ES-I3 (cell line): ENCODE data around the gene RUFY1.
"Not testable (repeated sequence)": the region's sequence is repeated elsewhere in the genome, so short reads cannot be mapped to it uniquely, and the experiment has no call there.

Experiments
- H3K36me3 ChIP-seq: 2 replicates; pipeline ENCODE4 v1.6.1; 2013; ENCODE audit warnings: mild to moderate bottlenecking, low read length, control low read depth, moderate library complexity; ENCODE audit not compliant: insufficient read depth
- H3K4me1 ChIP-seq: 2 replicates; pipeline ENCODE4 v1.6.1; 2013; ENCODE audit warnings: mild to moderate bottlenecking, control low read depth, low read length; ENCODE audit not compliant: insufficient read depth
- H3K9ac ChIP-seq: 2 replicates; pipeline ENCODE4 v1.6.1; 2013; ENCODE audit warnings: low read depth, mild to moderate bottlenecking, low read length, moderate library complexity
- H3K9me3 ChIP-seq: 2 replicates; pipeline ENCODE4 v1.6.1; 2013; ENCODE audit warnings: mild to moderate bottlenecking, low read length, moderate library complexity; ENCODE audit not compliant: control insufficient read depth, insufficient read depth

RUFY1 gene

GRCh38 chr5:179641745-179642144 is 91.4 kb downstream of the RUFY1 start:
- H3K9ac ChIP-seq, H3K36me3 ChIP-seq, H3K9me3 ChIP-seq, H3K4me1 ChIP-seq: not testable (repeated sequence)

GRCh38 chr5:179642626-179643025 is 92.3 kb downstream of the RUFY1 start:
- H3K9me3 ChIP-seq, H3K36me3 ChIP-seq, H3K9ac ChIP-seq, H3K4me1 ChIP-seq: not testable (repeated sequence)

- not testable (repeated sequence) for H3K4me1 ChIP-seq, H3K9me3 ChIP-seq, H3K36me3 ChIP-seq, H3K9ac ChIP-seq
These were observed 93.0 kb downstream of the RUFY1 start for GRCh38 chr5:179643141-179643920.

- H3K4me1 ChIP-seq, H3K9me3 ChIP-seq, H3K36me3 ChIP-seq, H3K9ac ChIP-seq: not testable (repeated sequence)
These were observed 94.4 kb downstream of the RUFY1 start for GRCh38 chr5:179644766-179645165.

- no peaks in the 10 kb centered on the region for H3K36me3 ChIP-seq
- 0 out of 2 replicates have a peak, but pooled peaks cover 2% of the 10 kb centered on the region for H3K9me3 ChIP-seq
- H3K4me1 ChIP-seq: no peaks in the 10 kb centered on the region
- no peak overlapping the region for H3K9ac ChIP-seq
These were observed 98.1 kb downstream of the RUFY1 start for GRCh38 chr5:179648410-179648809.

- not testable (repeated sequence) for H3K9ac ChIP-seq, H3K9me3 ChIP-seq, H3K36me3 ChIP-seq, H3K4me1 ChIP-seq
These were observed 98.9 kb downstream of the RUFY1 start for GRCh38 chr5:179649166-179649703.

- not testable (repeated sequence) for H3K36me3 ChIP-seq, H3K9me3 ChIP-seq, H3K9ac ChIP-seq, H3K4me1 ChIP-seq
These were observed 99.9 kb downstream of the RUFY1 start for GRCh38 chr5:179650245-179650644.

GRCh38 chr5:179653135-179653534 is 102.8 kb downstream of the RUFY1 start:
- not testable (repeated sequence) for H3K36me3 ChIP-seq, H3K4me1 ChIP-seq, H3K9ac ChIP-seq, H3K9me3 ChIP-seq

- peak overlapping the region; percentile 42; the same call in 1 of the 2 replicates for H3K9ac ChIP-seq
- not testable (repeated sequence) for H3K9me3 ChIP-seq, H3K4me1 ChIP-seq, H3K36me3 ChIP-seq
These were observed 107.2 kb downstream of the RUFY1 start for GRCh38 chr5:179657302-179658178.

GRCh38 chr5:179658179-179658856 is 108.0 kb downstream of the RUFY1 start:
- H3K9me3 ChIP-seq, H3K4me1 ChIP-seq, H3K36me3 ChIP-seq: not testable (repeated sequence)
- peak overlapping the region; percentile 46; the same call in 1 of the 2 replicates for H3K9ac ChIP-seq
